ENCODE measurements around the gene PYCARD. TPM values are rescaled to one million over a fixed set of nuclear protein-coding genes. Genes with fewer than 3 reads are reported as not detected.

Gene PYCARD
- total and polyA plus RNA-seq, 2 experiments from 2014 or later = 53.1 to 54.0 TPM

- Mint-ChIP-seq H3K4me3 (peak overlapping the region; percentile 85), H3K4me1 (peaks cover 15% of the 10 kb centered on the region), H3K27me3 (ENCODE audit: insufficient read depth, low read depth, poor library complexity) (peaks cover 25% of the 10 kb centered on the region), H3K9me3 (peaks cover 3% of the 10 kb centered on the region; the same call in 2 of the 3 replicates), H3K36me3 (ENCODE audit: low read depth) (peaks cover 38% of the 10 kb centered on the region), H3K27ac (peak overlapping the region; percentile 64)
- no peaks in the 10 kb centered on the region for H3K79me2 ChIP-seq (replicated peaks; ENCODE audit: insufficient read depth)
- no peak for DNase-seq (ENCODE audit: low spot score)
- peaks cover 44% of the 10 kb centered on the region; the same call in 1 of the 2 replicates for H4K20me1 ChIP-seq (replicated peaks; ENCODE audit: insufficient read depth)
- H3K4me1 ChIP-seq (ENCODE audit: insufficient read depth) = peaks cover 16% of the 10 kb centered on the region
- H3F3A ChIP-seq (replicated peaks; ENCODE audit: low read depth) = peaks cover 51% of the 10 kb centered on the region
- TF ChIP-seq ETS1 (IDR thresholded peaks at IDR 0.05) (no peak), POLR2AphosphoS5 (IDR thresholded peaks at IDR 0.05; ENCODE audit: low read depth) (no peak; the same call in 1 of the 2 replicates), REST (IDR thresholded peaks at IDR 0.05; ENCODE audit: unreplicated experiment) (no peak), CTCF (conservative IDR thresholded peaks at IDR 0.05; ENCODE audit: low read depth in 2 of 2) (no peak; a peak in 2 of 4 replicates), CREB1 (CRISPR knock-in tag; IDR thresholded peaks at IDR 0.05; ENCODE audit: low read depth) (no peak), NANOG (IDR thresholded peaks at IDR 0.05; ENCODE audit: borderline replicate concordance) (no peak), ZNF331 (CRISPR knock-in tag; IDR thresholded peaks at IDR 0.05; ENCODE audit: low read depth) (no peak), EZH2phosphoT487 (IDR thresholded peaks at IDR 0.05; ENCODE audit: unreplicated experiment) (no peak), ZNF114 (CRISPR knock-in tag; IDR thresholded peaks at IDR 0.05) (no peak), ZNF462 (CRISPR knock-in tag; IDR thresholded peaks at IDR 0.05) (no peak), JUNB (IDR thresholded peaks at IDR 0.05; ENCODE audit: unreplicated experiment) (no peak), STAT1 (IDR thresholded peaks at IDR 0.05; ENCODE audit: unreplicated experiment) (no peak), EZH2 (IDR thresholded peaks at IDR 0.05; ENCODE audit: low read depth, unreplicated experiment) (no peak)
- peaks cover 11% of the 10 kb centered on the region for H3K27me3 ChIP-seq (ENCODE audit: insufficient read depth)
- peak overlapping the region; percentile 63; the same call in 1 of the 2 replicates for H3K27ac ChIP-seq (ENCODE audit: low read depth)
- ATAC-seq = no peak; the same call in 2 of the 3 replicates
- peak overlapping the region; percentile 82; the same call in 1 of the 2 replicates for H3K4me3 ChIP-seq
- no peaks in the 10 kb centered on the region for H3K9me2 ChIP-seq (ENCODE audit: insufficient read depth)
- peak overlapping the region; percentile 89 for H3K4me2 ChIP-seq
- H2AFZ ChIP-seq = no peak overlapping the region
- peaks cover 7% of the 10 kb centered on the region for H3K36me3 ChIP-seq (ENCODE audit: insufficient read depth)
Measured at GRCh38 chr16:31200821-31201568, 1.6 kb downstream of the PYCARD start.

All from GM23338 (cell line).